Liver (tissue), 9 donors: ENCODE results near the gene CDH16. TPM values are rescaled to one million over a fixed set of nuclear protein-coding genes. Genes with fewer than 3 reads are reported as not detected.

ENCODE experiments used
- DNase-seq: peaks from one replicate; pipeline ENCODE4 v3.0.0-alpha.2; 2017; ENCODE audit warnings: low spot score
- H3K27ac ChIP-seq, 2 donors: one replicate each; pipeline ENCODE4 v1.7.0; 2013; ENCODE audit warnings: inconsistent platforms in 2 of 2, low read length in 2 of 2, control low read depth in 1 of 2, low read depth in 1 of 2, mild to moderate bottlenecking in 1 of 2
- H3K27me3 ChIP-seq, 4 donors: one replicate each; pipeline versions ENCODE4 v1.6.1 to v1.7.0; 2013; ENCODE audit warnings: low read length in 3 of 4, inconsistent platforms in 1 of 4, mild to moderate bottlenecking in 1 of 4, moderate library complexity in 1 of 4; ENCODE audit not compliant: control insufficient read depth in 4 of 4, insufficient read depth in 4 of 4
- H3K36me3 ChIP-seq, 4 donors: one replicate each; pipeline versions ENCODE4 v1.6.1 to v1.7.0; 2013; ENCODE audit warnings: low read length in 3 of 4, mild to moderate bottlenecking in 3 of 4, low read depth in 1 of 4, moderate library complexity in 1 of 4; ENCODE audit not compliant: control insufficient read depth in 4 of 4, insufficient read depth in 3 of 4
- H3K4me1 ChIP-seq, 4 donors: one replicate each; pipeline versions ENCODE4 v1.6.1 to v1.7.0; 2013; ENCODE audit warnings: low read length in 3 of 4, mild to moderate bottlenecking in 3 of 4, moderate library complexity in 1 of 4; ENCODE audit not compliant: control insufficient read depth in 4 of 4, insufficient read depth in 4 of 4
- H3K4me3 ChIP-seq, 3 donors: one replicate each; pipeline versions ENCODE4 v1.6.1 to v1.7.0; 2013; ENCODE audit warnings: low read length in 3 of 3, control low read depth in 1 of 3, low read depth in 1 of 3, mild to moderate bottlenecking in 1 of 3
- H3K9ac ChIP-seq, 2 donors: one replicate each; pipeline ENCODE4 v1.7.0; 2013; ENCODE audit warnings: low read length in 2 of 2, mild to moderate bottlenecking in 2 of 2, moderate library complexity in 2 of 2, control low read depth in 1 of 2, low read depth in 1 of 2
- H3K9me3 ChIP-seq, 4 donors: one replicate each; pipeline versions ENCODE4 v1.6.1 to v1.7.0; 2013; ENCODE audit warnings: low read length in 3 of 4; ENCODE audit not compliant: control insufficient read depth in 4 of 4
- ATF3 ChIP-seq: IDR thresholded peaks from 2 replicates; pipeline ENCODE4 v1.6.1; 2016; ENCODE audit warnings: antibody characterized with exemption
- CTCF ChIP-seq: fragments of 150-350 bp; IDR thresholded peaks from 2 replicates; pipeline ENCODE4 v1.5.1; 2017; ENCODE audit warnings: improper control_type of control experiment, low read depth, low read length; ENCODE audit not compliant: missing input control
- EGR1 ChIP-seq, 2 donors: IDR thresholded peaks; 2 replicates each; pipeline ENCODE4 v1.6.1; 2016 to 2018; ENCODE audit warnings: antibody characterized with exemption in 2 of 2, low read depth in 2 of 2
- FOXA1 ChIP-seq: IDR thresholded peaks from 2 replicates; pipeline ENCODE4 v1.6.1; 2016; ENCODE audit warnings: antibody characterized with exemption
- FOXA2 ChIP-seq: IDR thresholded peaks from 2 replicates; pipeline ENCODE4 v1.6.1; 2016; ENCODE audit warnings: antibody characterized with exemption
- GABPA ChIP-seq, 2 donors: IDR thresholded peaks in 1 of 2; conservative IDR thresholded peaks in 1 of 2; 2 replicates each; pipeline ENCODE4 v1.6.1; 2016; ENCODE audit warnings: antibody characterized with exemption in 2 of 2, mild to moderate bottlenecking in 1 of 2, moderate library complexity in 1 of 2
- HNF4A ChIP-seq, 2 donors: conservative IDR thresholded peaks; 2 replicates each; pipeline ENCODE4 v1.6.1; 2016; ENCODE audit warnings: antibody characterized with exemption in 2 of 2, mild to moderate bottlenecking in 2 of 2
- HNF4G ChIP-seq: IDR thresholded peaks from 2 replicates; pipeline ENCODE4 v1.6.1; 2016; ENCODE audit warnings: antibody characterized with exemption
- JUND ChIP-seq, 2 donors: IDR thresholded peaks; 2 replicates each; pipeline ENCODE4 v1.6.1; 2016; ENCODE audit warnings: antibody characterized with exemption in 2 of 2
- MAX ChIP-seq: IDR thresholded peaks from 2 replicates; pipeline ENCODE4 v1.6.1; 2016; ENCODE audit warnings: antibody characterized with exemption
- NR2F2 ChIP-seq: IDR thresholded peaks from 2 replicates; pipeline ENCODE4 v1.6.1; 2016; ENCODE audit warnings: antibody characterized with exemption
- RAD21 ChIP-seq, 2 donors: IDR thresholded peaks; 2 replicates each; pipeline ENCODE4 v1.6.1; 2016; ENCODE audit warnings: antibody characterized with exemption in 2 of 2, mild to moderate bottlenecking in 2 of 2
- REST ChIP-seq: IDR thresholded peaks from 2 replicates; pipeline ENCODE4 v1.6.1; 2016; ENCODE audit warnings: antibody characterized with exemption, mild to moderate bottlenecking
- RXRA ChIP-seq, 2 donors: IDR thresholded peaks; 2 replicates each; pipeline ENCODE4 v1.6.1; 2017 to 2018; ENCODE audit warnings: antibody characterized with exemption in 2 of 2, mild to moderate bottlenecking in 1 of 2
- SP1 ChIP-seq: IDR thresholded peaks from 2 replicates; pipeline ENCODE4 v1.6.1; 2018; ENCODE audit warnings: antibody characterized with exemption, mild to moderate bottlenecking
- TAF1 ChIP-seq: conservative IDR thresholded peaks from 2 replicates; pipeline ENCODE4 v1.6.1; 2016; ENCODE audit warnings: antibody characterized with exemption, mild to moderate bottlenecking
- YY1 ChIP-seq: IDR thresholded peaks from 2 replicates; pipeline ENCODE4 v1.6.1; 2016; ENCODE audit warnings: antibody characterized with exemption, mild to moderate bottlenecking
- ZBTB33 ChIP-seq: IDR thresholded peaks from 2 replicates; pipeline ENCODE4 v1.6.1; 2016; ENCODE audit warnings: antibody characterized with exemption
- WGBS: extraction: QIAGEN DNeasy Blood & Tissue Kit; methylation state at CpG from one replicate; pipeline ENCODE4 v1.1.7; 2013; 5-methylcytosine and 5-hydroxymethylcytosine counted together
- polyA plus RNA-seq, 2 donors: library from polyadenylated mRNA; stranded (reverse) in 1 of 2; unstranded in 1 of 2; fragments of 200-250 nt in 1 of 2; fragments of >200 nt in 1 of 2; fragmentation: Nextera tagmentation in 1 of 2; extraction: Ambion mirVana in 1 of 2; gene quantifications; one replicate each; pipeline versions ENCODE4 v1.2.1 to v1.2.3, GENCODE V29; 2013 to 2015
- total RNA-seq, 2 donors: library from RNA; depleted of rRNA; stranded (reverse); fragments of >200 nt; gene quantifications; one replicate each; pipeline ENCODE4 v1.2.3, GENCODE V29; 2014
- donor health status: healthy.
- donor health status: healthy.
- donor health status: healthy.
- donor health status: healthy.
- donor health status: healthy.

The CDH16 gene
- total and polyA plus RNA-seq, 4 donors, result 0.56 TPM; not detected in 3

GRCh38 chr16:66931665-66932064 is 13.0 kb upstream of the CDH16 start:
- 86% methylated on average over 2 of the region's 2 CpGs for WGBS
- Histone ChIP-seq H3K36me3 (no peaks in the 10 kb centered on the region), H3K4me1 (peaks cover 0 to 33% (median 22%) of the 10 kb centered on the region in 4 donors), H3K4me3 (no peak overlapping the region), H3K9ac (no peak overlapping the region), H3K27me3 (no peaks in the 10 kb centered on the region), H3K27ac (no peak overlapping the region), H3K9me3 (no peaks in the 10 kb centered on the region)
- TF ChIP-seq SP1, result no peak
- TF ChIP-seq REST, result no peak
- no peak for TF ChIP-seq GABPA (IDR thresholded peaks at IDR 0.05 in 1 of 2, conservative IDR thresholded peaks at IDR 0.05 in 1 of 2)
- no peak for TF ChIP-seq EGR1 (IDR thresholded peaks at IDR 0.05; ENCODE audit: low read depth in 2 of 2)
- no peak for TF ChIP-seq CTCF
- no peak for TF ChIP-seq YY1
- no peak for TF ChIP-seq ATF3
- TF ChIP-seq TAF1, result no peak
- no peak for TF ChIP-seq FOXA1
- no peak for TF ChIP-seq NR2F2
- DNase-seq, result no peak

- Histone ChIP-seq H3K27ac (peak overlapping the region; percentile 58 to 64), H3K27me3 (no peaks in the 10 kb centered on the region), H3K36me3 (no peaks in the 10 kb centered on the region), H3K4me3 (no peak overlapping the region), H3K9ac (no peak overlapping the region), H3K9me3 (no peaks in the 10 kb centered on the region), H3K4me1 (peaks cover 2 to 26% (median 20%) of the 10 kb centered on the region in 4 donors)
- WGBS, result 36% methylated on average over 4 of the region's 4 CpGs
- DNase-seq, result peak; percentile 62
- TF ChIP-seq FOXA1 (no peak), RXRA (IDR thresholded peaks at IDR 0.05) (peak in 1 of 2 donors; percentile 82), YY1 (peak; percentile 24), EGR1 (IDR thresholded peaks at IDR 0.05; ENCODE audit: low read depth in 2 of 2) (no peak), CTCF (no peak), FOXA2 (peak; percentile 25), HNF4G (no peak), MAX (no peak), JUND (IDR thresholded peaks at IDR 0.05) (peak; percentile 39 to 68), REST (peak; percentile 51), HNF4A (conservative IDR thresholded peaks at IDR 0.05) (peak; percentile 59 to 77), ZBTB33 (no peak), TAF1 (no peak), SP1 (peak; percentile 48), GABPA (IDR thresholded peaks at IDR 0.05 in 1 of 2, conservative IDR thresholded peaks at IDR 0.05 in 1 of 2) (peak in 1 of 2 donors; percentile 59), RAD21 (IDR thresholded peaks at IDR 0.05) (peak; percentile 16 to 22)
Observed at GRCh38 chr16:66930189-66930588, 11.5 kb upstream of the CDH16 start.
